Colonic mucosa (tissue), 4 donors: Measurements from ENCODE around the gene PIGBOS1. TPM values are rescaled to one million over a fixed set of nuclear protein-coding genes. Genes with fewer than 3 reads are reported as not detected.

Source experiments
- DNase-seq: peaks from one replicate; pipeline ENCODE4 v3.0.0-alpha.2; 2020
- H3K27ac ChIP-seq: fragments of 200-600 bp; one replicate; pipeline ENCODE4 v1.8.0; 2021
- H3K27me3 ChIP-seq: fragments of 200-600 bp; one replicate; pipeline ENCODE4 v1.8.0; 2021
- H3K36me3 ChIP-seq: fragments of 200-600 bp; one replicate; pipeline ENCODE4 v1.8.0; 2021
- H3K4me1 ChIP-seq: fragments of 200-600 bp; one replicate; pipeline ENCODE4 v1.8.0; 2021; ENCODE audit warnings: mild to moderate bottlenecking
- H3K4me3 ChIP-seq: fragments of 200-600 bp; one replicate; pipeline ENCODE4 v1.8.0; 2021
- H3K9ac ChIP-seq, 2 donors: one replicate each; pipeline ENCODE4 v1.7.0; 2013; ENCODE audit warnings: control low read depth in 2 of 2, low read depth in 2 of 2, low read length in 2 of 2
- H3K9me3 ChIP-seq: fragments of 200-600 bp; one replicate; pipeline ENCODE4 v1.8.0; 2021
- CTCF ChIP-seq: fragments of 200-600 bp; IDR thresholded peaks from one replicate; pipeline ENCODE4 v1.8.0; 2022; ENCODE audit warnings: antibody characterized with exemption, mild to moderate bottlenecking
- intact Hi-C: fragments of 100-400 bp; cut with DNase I; formaldehyde crosslinking; loops from one replicate; pipeline ENCODE4 v1.14.1; 2022
- total RNA-seq, 2 donors: library from RNA; stranded (reverse); fragmentation: NEBNext Ultra II Directional in 1 of 2; extraction: Animal tissue kit (Norgen Biotek cat#: 25700) in 1 of 2; gene quantifications; one replicate each; pipeline ENCODE4 v1.2.1, GENCODE V29; 2021
- donor health status: healthy.
- donor health status: DM: no; HTN: no; CAD: no.
- donor health status: DM: no; HTN: no; CAD: no.

Gene PIGBOS1, protein sequence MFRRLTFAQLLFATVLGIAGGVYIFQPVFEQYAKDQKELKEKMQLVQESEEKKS
- total RNA-seq, result 10 to 100 TPM; 11.8 to 13.0 TPM

- no peak for TF ChIP-seq CTCF
- Histone ChIP-seq H3K27me3 (no peaks in the 10 kb centered on the region), H3K9ac (peak within 1 kb of the TSS; percentile 88 to 98), H3K4me1 (peaks cover 9% of the 10 kb centered on the region), H3K4me3 (peak within 1 kb of the TSS; percentile 81), H3K9me3 (no peaks in the 10 kb centered on the region), H3K36me3 (no peaks in the 10 kb centered on the region), H3K27ac (peak within 1 kb of the TSS; percentile 77)
- DNase-seq, result peak; percentile 90
- intact Hi-C loops, result no loop called here
These were observed at the start of gene PIGBOS1, which contains the start of gene PIGB for GRCh38 chr15:55318588-55319494. PIGBOS1 (minus strand) TSS chr15:55319123; CDS start chr15:55317792, 1,331 bp downstream. PIGB (plus strand) TSS chr15:55319222; CDS start chr15:55319251, 29 bp downstream.

- no peak for DNase-seq
- H3K9me3 ChIP-seq, result no peaks in the 10 kb centered on the region
- no peak overlapping the region for H3K4me3 ChIP-seq
- no peak overlapping the region for H3K27ac ChIP-seq
- no peaks in the 10 kb centered on the region for H3K27me3 ChIP-seq
- H3K9ac ChIP-seq, result no peak overlapping the region
- no peaks in the 10 kb centered on the region for H3K4me1 ChIP-seq
- intact Hi-C loops, result no loop called here
- TF ChIP-seq CTCF, result no peak
- no peaks in the 10 kb centered on the region for H3K36me3 ChIP-seq
These were observed 48.1 kb upstream of the PIGBOS1 start for GRCh38 chr15:55366981-55367380.

DNA sequence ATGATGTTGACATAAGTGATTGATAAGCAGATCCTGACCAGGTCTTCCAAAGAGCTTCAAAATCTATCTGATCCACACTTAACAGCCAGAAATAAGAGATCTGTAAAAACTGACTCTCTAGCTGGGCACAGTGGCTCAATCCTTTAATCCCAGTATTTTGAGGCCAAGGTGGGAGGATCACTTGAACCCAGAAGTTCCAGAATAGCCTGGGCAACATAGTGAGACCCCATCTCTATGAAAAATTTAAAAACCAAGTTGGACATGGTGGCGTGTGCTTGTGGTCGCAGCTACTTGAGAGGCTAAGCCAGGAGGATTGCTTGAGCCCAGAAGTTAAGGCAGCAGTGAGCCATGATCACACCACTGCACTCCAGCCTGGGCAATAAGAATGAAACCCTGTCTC, 43.7 kb upstream of the PIGBOS1 start:
- Histone ChIP-seq H3K27me3 (no peaks in the 10 kb centered on the region), H3K4me3 (no peak overlapping the region), H3K27ac (no peak overlapping the region), H3K9ac (no peak overlapping the region), H3K9me3 (no peaks in the 10 kb centered on the region), H3K4me1 (no peaks in the 10 kb centered on the region), H3K36me3 (no peaks in the 10 kb centered on the region)
- intact Hi-C loops, result no loop called here
- no peak for DNase-seq
- no peak for TF ChIP-seq CTCF

- no peak overlapping the region for H3K9ac ChIP-seq
- no peak overlapping the region for H3K27ac ChIP-seq
- intact Hi-C loops, result no loop called here
- no peaks in the 10 kb centered on the region for H3K36me3 ChIP-seq
- no peak overlapping the region for H3K4me3 ChIP-seq
- H3K4me1 ChIP-seq, result no peaks in the 10 kb centered on the region
- no peaks in the 10 kb centered on the region for H3K9me3 ChIP-seq
- DNase-seq, result no peak
- no peaks in the 10 kb centered on the region for H3K27me3 ChIP-seq
- TF ChIP-seq CTCF, result no peak
These were observed 42.1 kb upstream of the PIGBOS1 start for GRCh38 chr15:55361048-55361447.

GRCh38 chr15:55360256-55360655, 41.3 kb upstream of the PIGBOS1 start:
- no peak for DNase-seq
- H3K27me3 ChIP-seq, result no peaks in the 10 kb centered on the region
- no peak overlapping the region for H3K4me3 ChIP-seq
- no peaks in the 10 kb centered on the region for H3K36me3 ChIP-seq
- no peaks in the 10 kb centered on the region for H3K9me3 ChIP-seq
- TF ChIP-seq CTCF, result no peak
- intact Hi-C loops, result no loop called here
- H3K27ac ChIP-seq, result no peak overlapping the region
- no peak overlapping the region for H3K9ac ChIP-seq
- no peaks in the 10 kb centered on the region for H3K4me1 ChIP-seq
